Gastrocnemius medialis (tissue), 4 donors: ENCODE data around the gene CRYL1. TPM values are rescaled to one million over a fixed set of nuclear protein-coding genes. Genes with fewer than 3 reads are reported as not detected.

ENCODE experiments used
- ATAC-seq, 2 donors: fragments of 150-250 bp; one replicate each; pipeline ENCODE4 v1.9.1; 2016
- DNase-seq, 2 donors: peaks; one replicate each; pipeline ENCODE4 v3.0.0-alpha.2; 2019
- H3K27ac ChIP-seq, 4 donors: fragments of 200-600 bp; sonication (generic); 1 replicate in 1 of 4; 2 replicates in 3 of 4; pipeline ENCODE4 v1.5.1; 2016 to 2018; ENCODE audit warnings: mild to moderate bottlenecking in 2 of 4, moderate library complexity in 1 of 4
- H3K27me3 ChIP-seq, 3 donors: fragments of 200-600 bp; sonication (generic) in 2 of 3; 1 replicate in 1 of 3; 2 replicates in 2 of 3; pipeline versions ENCODE4 v1.5.1 to v1.6.0; 2016 to 2019; ENCODE audit warnings: mild to moderate bottlenecking in 1 of 3, moderate library complexity in 1 of 3
- H3K36me3 ChIP-seq, 2 donors: fragments of 200-600 bp; sonication (generic) in 1 of 2; one replicate each; pipeline ENCODE4 v1.5.1; 2017 to 2018
- H3K4me1 ChIP-seq, 2 donors: fragments of 200-600 bp; sonication (generic) in 1 of 2; one replicate each; pipeline ENCODE4 v1.5.1; 2016 to 2017; ENCODE audit warnings: mild to moderate bottlenecking in 2 of 2
- H3K4me3 ChIP-seq, 4 donors: fragments of 200-600 bp; sonication (generic) in 3 of 4; 1 replicate in 1 of 4; 2 replicates in 3 of 4; pipeline ENCODE4 v1.5.1; 2016 to 2019; ENCODE audit warnings: mild to moderate bottlenecking in 2 of 4
- H3K9me3 ChIP-seq, 3 donors: fragments of 200-600 bp; sonication (generic) in 2 of 3; 1 replicate in 1 of 3; 2 replicates in 2 of 3; pipeline ENCODE4 v1.5.1; 2016 to 2019
- POLR2A ChIP-seq, 2 donors: fragments of 450-650 bp; IDR thresholded peaks; one replicate each; pipeline ENCODE4 v1.6.1; 2017; ENCODE audit warnings: antibody characterized with exemption in 2 of 2, mild to moderate bottlenecking in 2 of 2, moderate library complexity in 2 of 2
- in situ Hi-C, 4 donors: fragments of 200-750 bp; cut with MboI; loops; one replicate each; pipeline versions ENCODE4 v1.15.0 to v1.8.0; 2017; ENCODE audit warnings: low sequenced_read_pairs in 4 of 4
- intact Hi-C: fragments of 100-400 bp; cut with DNase I; formaldehyde crosslinking; loops from one replicate; pipeline ENCODE4 v1.15.1; 2023; ENCODE audit warnings: low total_unique reads
- total RNA-seq, 4 donors: library from RNA; depleted of rRNA; stranded (reverse); fragments of >200 nt; gene quantifications; one replicate each; pipeline versions ENCODE4 v1.1.0 to v1.2.3, GENCODE V29; 2016
- TF ChIP-seq, protein P1 (sequence below), 5 experiments: fragments of 450-650 bp in 3 of 5; fragments of 200-600 bp in 2 of 5; sonication (generic) in 2 of 5; IDR thresholded peaks in 4 of 5; conservative IDR thresholded peaks in 1 of 5; 1 replicate in 4 of 5; 2 replicates in 1 of 5; pipeline ENCODE4 v1.5.1; 2016 to 2019; ENCODE audit warnings: antibody characterized with exemption in 5 of 5, mild to moderate bottlenecking in 3 of 5, moderate library complexity in 3 of 5

The CRYL1 gene, protein sequence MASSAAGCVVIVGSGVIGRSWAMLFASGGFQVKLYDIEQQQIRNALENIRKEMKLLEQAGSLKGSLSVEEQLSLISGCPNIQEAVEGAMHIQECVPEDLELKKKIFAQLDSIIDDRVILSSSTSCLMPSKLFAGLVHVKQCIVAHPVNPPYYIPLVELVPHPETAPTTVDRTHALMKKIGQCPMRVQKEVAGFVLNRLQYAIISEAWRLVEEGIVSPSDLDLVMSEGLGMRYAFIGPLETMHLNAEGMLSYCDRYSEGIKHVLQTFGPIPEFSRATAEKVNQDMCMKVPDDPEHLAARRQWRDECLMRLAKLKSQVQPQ
- 10 to 100 TPM; 11.0 to 17.4 (median 15.7) TPM for total RNA-seq

DNA sequence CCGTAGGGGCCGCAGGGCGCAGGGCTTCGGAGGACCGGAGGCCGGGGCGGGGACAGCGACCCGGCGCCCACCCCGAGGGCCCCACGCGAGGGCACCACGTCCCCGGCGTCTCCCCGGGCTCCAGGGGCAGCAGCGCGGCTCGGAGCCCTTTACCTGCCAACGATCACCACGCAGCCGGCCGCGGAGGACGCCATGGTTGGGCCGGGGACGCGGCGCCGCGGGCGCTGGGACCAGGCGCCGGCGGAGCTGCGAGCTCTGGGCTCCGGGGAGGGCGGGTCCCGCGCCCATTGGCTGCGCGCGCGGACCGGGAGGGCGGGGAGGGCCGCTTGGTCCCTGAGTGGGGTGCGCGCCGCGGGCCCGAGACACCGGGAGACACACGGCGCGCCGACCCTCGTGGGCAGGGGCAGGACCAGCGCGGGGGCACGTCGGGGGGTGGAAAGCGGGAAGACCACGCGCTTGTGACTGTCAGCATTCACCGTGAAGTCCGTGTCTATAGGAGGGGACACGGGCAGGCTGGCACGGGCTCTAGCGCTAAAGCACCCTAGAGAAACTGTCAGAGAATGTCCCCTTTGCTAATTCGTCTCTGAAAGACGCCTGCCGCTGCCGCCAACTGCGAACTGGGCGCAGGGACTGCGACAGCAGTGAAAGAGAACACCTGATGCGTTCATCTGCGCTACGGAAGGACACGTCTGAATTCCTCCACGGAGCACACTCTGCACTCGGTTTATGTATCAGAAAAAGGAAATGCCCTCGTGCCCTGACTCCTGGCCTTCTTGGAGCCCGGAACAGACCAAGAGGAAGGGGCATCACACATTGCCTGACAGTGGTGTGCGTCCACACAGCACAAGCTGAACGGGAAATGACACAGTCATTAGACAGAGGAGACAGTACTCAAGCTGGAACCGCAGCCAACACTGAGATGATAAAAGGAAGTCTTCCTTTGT, at the start of gene CRYL1:
TSS of gene CRYL1 (minus strand) at position 257 of the 944 bp plus-strand sequence. CDS start at position 194, 63 bp downstream.
- peaks cover 0 to 3% (median 0%) of the 10 kb centered on the region in 3 donors for H3K27me3 ChIP-seq
- peak; percentile 69 to 78 for TF ChIP-seq POLR2A (IDR thresholded peaks at IDR 0.05)
- TF ChIP-seq, protein P1, sequence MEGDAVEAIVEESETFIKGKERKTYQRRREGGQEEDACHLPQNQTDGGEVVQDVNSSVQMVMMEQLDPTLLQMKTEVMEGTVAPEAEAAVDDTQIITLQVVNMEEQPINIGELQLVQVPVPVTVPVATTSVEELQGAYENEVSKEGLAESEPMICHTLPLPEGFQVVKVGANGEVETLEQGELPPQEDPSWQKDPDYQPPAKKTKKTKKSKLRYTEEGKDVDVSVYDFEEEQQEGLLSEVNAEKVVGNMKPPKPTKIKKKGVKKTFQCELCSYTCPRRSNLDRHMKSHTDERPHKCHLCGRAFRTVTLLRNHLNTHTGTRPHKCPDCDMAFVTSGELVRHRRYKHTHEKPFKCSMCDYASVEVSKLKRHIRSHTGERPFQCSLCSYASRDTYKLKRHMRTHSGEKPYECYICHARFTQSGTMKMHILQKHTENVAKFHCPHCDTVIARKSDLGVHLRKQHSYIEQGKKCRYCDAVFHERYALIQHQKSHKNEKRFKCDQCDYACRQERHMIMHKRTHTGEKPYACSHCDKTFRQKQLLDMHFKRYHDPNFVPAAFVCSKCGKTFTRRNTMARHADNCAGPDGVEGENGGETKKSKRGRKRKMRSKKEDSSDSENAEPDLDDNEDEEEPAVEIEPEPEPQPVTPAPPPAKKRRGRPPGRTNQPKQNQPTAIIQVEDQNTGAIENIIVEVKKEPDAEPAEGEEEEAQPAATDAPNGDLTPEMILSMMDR (IDR thresholded peaks at IDR 0.05 in 4 of 5, conservative IDR thresholded peaks at IDR 0.05 in 1 of 5) = no peak
- in situ Hi-C loops = no loop called here

DNA sequence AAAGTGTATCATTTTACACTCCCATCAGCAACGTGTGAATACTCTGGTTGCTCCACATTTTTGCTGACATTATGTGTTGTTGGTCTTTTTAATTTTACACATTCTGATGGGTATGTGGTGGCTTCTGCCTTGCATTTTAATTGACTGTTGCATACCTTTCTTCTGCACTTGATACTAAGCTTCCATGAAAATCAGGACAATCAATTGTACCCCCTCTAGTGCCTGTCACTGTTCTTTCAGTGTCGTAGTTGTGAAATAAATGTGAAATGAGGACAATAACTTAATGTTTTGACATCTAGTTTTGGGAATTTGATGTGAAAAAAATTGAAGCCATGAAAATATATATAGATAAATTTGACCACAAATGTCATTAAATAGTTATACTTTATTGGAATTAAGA, 48.0 kb upstream of the CRYL1 start:
- TF ChIP-seq, protein P1 (IDR thresholded peaks at IDR 0.05 in 4 of 5, conservative IDR thresholded peaks at IDR 0.05 in 1 of 5) = no peak
- H3K27me3 ChIP-seq = no peaks in the 10 kb centered on the region
- no peaks in the 10 kb centered on the region for H3K9me3 ChIP-seq
- H3K27ac ChIP-seq = no peak overlapping the region
- H3K4me3 ChIP-seq = no peak overlapping the region
- H3K4me1 ChIP-seq = no peaks in the 10 kb centered on the region
- no peak for DNase-seq
- in situ Hi-C loops = no loop called here
- ATAC-seq = no peak
- peaks cover 0 to 28% of the 10 kb centered on the region in 2 donors for H3K36me3 ChIP-seq
- intact Hi-C loops = no loop called here

More for the DNA sequence above, at the start of gene CRYL1:
- Histone ChIP-seq H3K36me3 (no peaks in the 10 kb centered on the region), H3K27ac (peak within 1 kb of the TSS; percentile 86 to 91 (median 90)), H3K9me3 (no peaks in the 10 kb centered on the region), H3K4me3 (peak within 1 kb of the TSS; percentile 80 to 96 (median 88)), H3K4me1 (peaks cover 5 to 7% of the 10 kb centered on the region in 2 donors)
- ATAC-seq (peak; percentile 88 to 89), DNase-seq (peak; percentile 61 to 69)
- intact Hi-C loops = loop anchor here (1.0 kb wide), 1 partner anchor 40 kb away; no protein-coding TSS in a partner anchor

GRCh38 chr13:20573186-20573585, 47.5 kb upstream of the CRYL1 start:
- in situ Hi-C loops = no loop called here
- TF ChIP-seq, protein P1 (IDR thresholded peaks at IDR 0.05 in 4 of 5, conservative IDR thresholded peaks at IDR 0.05 in 1 of 5) = no peak
- TF ChIP-seq POLR2A (IDR thresholded peaks at IDR 0.05) = no peak
- peaks cover 0 to 28% of the 10 kb centered on the region in 2 donors for H3K36me3 ChIP-seq
- intact Hi-C loops = no loop called here
- no peaks in the 10 kb centered on the region for H3K27me3 ChIP-seq
- no peak overlapping the region for H3K27ac ChIP-seq
- DNase-seq (no peak), ATAC-seq (no peak)
- H3K9me3 ChIP-seq = no peaks in the 10 kb centered on the region
- peaks cover 3% of the 10 kb centered on the region in 2 donors for H3K4me1 ChIP-seq
- no peak overlapping the region for H3K4me3 ChIP-seq

GRCh38 chr13:20571676-20572075, 46.0 kb upstream of the CRYL1 start:
- ATAC-seq (no peak), DNase-seq (no peak)
- Histone ChIP-seq H3K27ac (no peak overlapping the region), H3K36me3 (peaks cover 0 to 20% of the 10 kb centered on the region in 2 donors), H3K4me3 (no peak overlapping the region), H3K9me3 (no peaks in the 10 kb centered on the region), H3K4me1 (peaks cover 9% of the 10 kb centered on the region in 2 donors), H3K27me3 (no peaks in the 10 kb centered on the region)
- intact Hi-C loops = no loop called here
- TF ChIP-seq, protein P1 (IDR thresholded peaks at IDR 0.05 in 4 of 5, conservative IDR thresholded peaks at IDR 0.05 in 1 of 5) = no peak
- TF ChIP-seq POLR2A (IDR thresholded peaks at IDR 0.05) = no peak
- in situ Hi-C loops = no loop called here
